ENCODE measurements around the gene MS4A14.
"Not testable (repeated sequence)": the region's sequence is repeated elsewhere in the genome, so short reads cannot be mapped to it uniquely, and the experiment has no call there.

Gene MS4A14

GRCh38 chr11:60357771-60358170 is 38.5 kb upstream of the MS4A14 start:
- Histone ChIP-seq H3K9me3 (ENCODE audit: severe bottlenecking) (no peaks in the 10 kb centered on the region), H3K4me1 (ENCODE audit: insufficient read depth, poor library complexity, severe bottlenecking) (no peaks in the 10 kb centered on the region), H3K27ac (ENCODE audit: poor library complexity, severe bottlenecking) (no peak overlapping the region), H3K27me3 (ENCODE audit: insufficient read depth, poor library complexity, severe bottlenecking) (no peaks in the 10 kb centered on the region), H3K36me3 (ENCODE audit: low read depth) (no peaks in the 10 kb centered on the region), H3K4me3 (ENCODE audit: severe bottlenecking) (no peak overlapping the region)
- DNase-seq (ENCODE audit: low spot score) = no peak
- ATAC-seq (ENCODE audit: low read depth) = no peak
- no peak for TF ChIP-seq CTCF (IDR thresholded peaks at IDR 0.05; ENCODE audit: poor library complexity, severe bottlenecking)

GRCh38 chr11:60360621-60361020 is 35.6 kb upstream of the MS4A14 start:
- ATAC-seq (ENCODE audit: low read depth) = no peak
- Histone ChIP-seq H3K36me3 (ENCODE audit: low read depth) (no peaks in the 10 kb centered on the region), H3K27me3 (ENCODE audit: insufficient read depth, poor library complexity, severe bottlenecking) (peaks cover 13% of the 10 kb centered on the region), H3K27ac (ENCODE audit: poor library complexity, severe bottlenecking) (no peak overlapping the region), H3K4me1 (ENCODE audit: insufficient read depth, poor library complexity, severe bottlenecking) (no peaks in the 10 kb centered on the region), H3K9me3 (ENCODE audit: severe bottlenecking) (no peaks in the 10 kb centered on the region), H3K4me3 (ENCODE audit: severe bottlenecking) (no peak overlapping the region)
- no peak for TF ChIP-seq CTCF (IDR thresholded peaks at IDR 0.05; ENCODE audit: poor library complexity, severe bottlenecking)
- no peak for DNase-seq (ENCODE audit: low spot score)

GRCh38 chr11:60362241-60362640 is 34.0 kb upstream of the MS4A14 start:
- no peaks in the 10 kb centered on the region for H3K9me3 ChIP-seq (ENCODE audit: severe bottlenecking)
- H3K27me3 ChIP-seq (ENCODE audit: insufficient read depth, poor library complexity, severe bottlenecking) = peaks cover 13% of the 10 kb centered on the region
- TF ChIP-seq CTCF (IDR thresholded peaks at IDR 0.05; ENCODE audit: poor library complexity, severe bottlenecking) = no peak

GRCh38 chr11:60363542-60364470 is 32.5 kb upstream of the MS4A14 start:
- H3K27me3 ChIP-seq (ENCODE audit: insufficient read depth, poor library complexity, severe bottlenecking) = peaks cover 13% of the 10 kb centered on the region
- TF ChIP-seq CTCF (IDR thresholded peaks at IDR 0.05; ENCODE audit: poor library complexity, severe bottlenecking) = peak; percentile 83
- H3K36me3 ChIP-seq (ENCODE audit: low read depth) = no peaks in the 10 kb centered on the region
- H3K4me3 ChIP-seq (ENCODE audit: severe bottlenecking) = no peak overlapping the region
- DNase-seq (ENCODE audit: low spot score) (no peak), ATAC-seq (ENCODE audit: low read depth) (peak; percentile 50; the same call in 1 of the 3 replicates)
- no peaks in the 10 kb centered on the region for H3K4me1 ChIP-seq (ENCODE audit: insufficient read depth, poor library complexity, severe bottlenecking)
- H3K27ac ChIP-seq (ENCODE audit: poor library complexity, severe bottlenecking) = no peak overlapping the region
- no peaks in the 10 kb centered on the region for H3K9me3 ChIP-seq (ENCODE audit: severe bottlenecking)

More at GRCh38 chr11:60362241-60362640, 34.0 kb upstream of the MS4A14 start:
- H3K36me3 ChIP-seq (ENCODE audit: low read depth) = no peaks in the 10 kb centered on the region
- H3K27ac ChIP-seq (ENCODE audit: poor library complexity, severe bottlenecking) = no peak overlapping the region
- no peaks in the 10 kb centered on the region for H3K4me1 ChIP-seq (ENCODE audit: insufficient read depth, poor library complexity, severe bottlenecking)
- H3K4me3 ChIP-seq (ENCODE audit: severe bottlenecking) = no peak overlapping the region
- DNase-seq (ENCODE audit: low spot score) = no peak
- ATAC-seq (ENCODE audit: low read depth) = no peak

GRCh38 chr11:60366262-60366904 is 29.9 kb upstream of the MS4A14 start:
- H3K36me3 ChIP-seq (ENCODE audit: low read depth); DNase-seq (ENCODE audit: low spot score); ATAC-seq (ENCODE audit: low read depth); H3K9me3 ChIP-seq (ENCODE audit: severe bottlenecking); H3K27ac ChIP-seq (ENCODE audit: poor library complexity, severe bottlenecking); H3K4me3 ChIP-seq (ENCODE audit: severe bottlenecking): not testable (repeated sequence)
- Histone ChIP-seq H3K27me3 (ENCODE audit: insufficient read depth, poor library complexity, severe bottlenecking) (peaks cover 13% of the 10 kb centered on the region), H3K4me1 (ENCODE audit: insufficient read depth, poor library complexity, severe bottlenecking) (peaks cover 11% of the 10 kb centered on the region)
